Measurements from ENCODE around the gene SCO2.
A peak's percentile ranks its signal among the peaks of the same experiment; 100 is the strongest.

Gene SCO2

DNA sequence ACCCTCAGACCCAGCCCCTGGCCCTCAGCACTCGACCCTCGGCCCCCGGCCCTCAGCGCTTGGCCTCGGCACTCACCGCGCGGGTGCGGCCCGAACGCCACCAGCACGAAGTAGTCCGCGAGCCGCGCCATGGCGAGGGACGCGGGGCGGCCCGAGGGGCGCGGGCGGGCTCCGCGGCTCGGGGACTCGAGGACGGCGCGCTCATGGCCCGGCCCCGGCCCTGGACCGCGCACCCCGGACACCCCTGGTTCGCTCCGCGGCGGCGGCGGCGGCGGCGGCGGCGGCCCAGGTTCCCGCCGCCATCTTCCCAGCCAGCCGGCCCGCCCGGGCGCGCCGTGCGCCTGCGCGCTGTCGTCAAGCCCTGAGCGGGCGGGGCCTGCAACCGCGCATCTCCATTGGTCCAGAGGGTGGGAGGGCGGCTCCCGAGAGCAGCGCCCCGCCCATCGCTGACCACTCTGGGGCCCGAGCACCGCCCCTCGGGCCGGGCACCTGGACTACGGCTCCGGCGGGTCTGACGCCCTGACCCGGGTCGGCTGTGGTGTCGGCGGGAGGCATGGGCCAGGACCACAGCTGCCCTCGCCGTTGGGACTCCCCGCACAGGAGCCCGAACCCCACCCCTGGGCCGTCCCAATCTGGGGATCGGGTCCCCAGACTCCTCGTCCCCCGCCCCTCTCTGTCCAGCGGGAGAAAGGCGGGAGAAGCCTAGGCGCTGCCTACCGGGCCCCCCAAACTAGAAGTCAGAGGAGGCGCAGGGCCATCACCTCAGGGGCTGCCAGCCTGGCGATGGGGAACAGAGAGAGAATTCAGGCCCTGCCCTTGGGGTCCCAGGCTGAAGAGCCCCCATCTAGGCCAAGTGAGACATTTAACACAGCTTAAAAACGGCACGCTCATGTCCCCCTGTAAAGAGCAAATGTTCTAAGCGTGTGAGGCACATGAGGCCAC, 50.4 kb downstream of the SCO2 start, which contains the start of gene SBF1:
Gene SBF1, minus strand, starts transcription at position 326 of the 942 bp plus-strand sequence. Its CDS starts 195 bp downstream, at position 131.
- DNase-seq, result peak; percentile 52 to 64

DNA sequence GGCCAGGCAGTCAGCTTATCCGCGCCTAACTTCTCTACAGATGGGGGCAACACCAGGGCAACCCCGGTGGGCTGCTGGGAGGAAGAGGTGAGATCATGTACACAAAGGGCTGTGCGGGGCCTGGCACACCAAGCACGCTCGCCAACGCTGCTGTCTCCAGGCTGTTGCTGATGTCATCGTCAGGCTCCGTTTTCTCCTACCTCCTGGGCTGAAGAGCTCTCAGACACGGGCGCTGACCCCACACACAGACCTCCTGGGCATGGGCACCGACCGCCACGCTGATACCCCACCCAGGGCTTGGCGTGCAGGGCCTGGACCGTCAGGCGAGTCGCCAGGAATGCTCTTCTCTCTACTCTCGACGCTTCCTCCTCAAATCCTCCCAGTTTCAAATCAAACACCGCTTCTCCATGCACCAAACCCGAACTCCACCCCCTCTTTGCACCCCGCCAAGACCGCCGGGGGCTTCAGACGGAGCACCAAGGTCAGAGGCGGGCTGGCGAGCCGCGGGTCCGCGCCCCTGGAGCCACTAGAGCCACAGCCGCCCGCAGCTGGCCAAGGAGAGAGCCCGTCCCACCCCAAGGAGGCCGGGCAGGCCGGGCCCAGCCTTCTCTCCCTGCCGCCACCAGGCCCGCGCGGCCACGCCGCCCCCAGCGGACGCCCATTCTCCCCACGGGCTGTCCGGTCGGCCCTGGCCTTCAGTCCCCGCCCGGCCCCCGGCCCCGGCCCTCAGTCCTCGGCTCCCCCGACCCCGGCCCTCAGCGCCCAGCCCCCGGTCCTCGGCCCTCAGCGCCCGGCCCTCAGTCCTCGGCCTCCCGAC, 51.3 kb downstream of the SCO2 start:
- no peak for DNase-seq

Data from cerebellar nuclear complex (tissue), 1 donor.